Gastrocnemius medialis (tissue), 4 donors: ENCODE measurements around the gene IP6K3. TPM values are rescaled to one million over a fixed set of nuclear protein-coding genes. Genes with fewer than 3 reads are reported as not detected.
A peak's percentile ranks its signal among the peaks of the same experiment; 100 is the strongest.

Source experiments
- ATAC-seq, 2 donors: fragments of 150-250 bp; one replicate each; pipeline ENCODE4 v1.9.1; 2016
- DNase-seq, 2 donors: peaks; one replicate each; pipeline ENCODE4 v3.0.0-alpha.2; 2019
- H3K27ac ChIP-seq, 4 donors: fragments of 200-600 bp; sonication (generic); 1 replicate in 1 of 4; 2 replicates in 3 of 4; pipeline ENCODE4 v1.5.1; 2016 to 2018; ENCODE audit warnings: mild to moderate bottlenecking in 2 of 4, moderate library complexity in 1 of 4
- H3K27me3 ChIP-seq, 3 donors: fragments of 200-600 bp; sonication (generic) in 2 of 3; 1 replicate in 1 of 3; 2 replicates in 2 of 3; pipeline versions ENCODE4 v1.5.1 to v1.6.0; 2016 to 2019; ENCODE audit warnings: mild to moderate bottlenecking in 1 of 3, moderate library complexity in 1 of 3
- H3K36me3 ChIP-seq, 2 donors: fragments of 200-600 bp; sonication (generic) in 1 of 2; one replicate each; pipeline ENCODE4 v1.5.1; 2017 to 2018
- H3K4me1 ChIP-seq, 2 donors: fragments of 200-600 bp; sonication (generic) in 1 of 2; one replicate each; pipeline ENCODE4 v1.5.1; 2016 to 2017; ENCODE audit warnings: mild to moderate bottlenecking in 2 of 2
- H3K4me3 ChIP-seq, 4 donors: fragments of 200-600 bp; sonication (generic) in 3 of 4; 1 replicate in 1 of 4; 2 replicates in 3 of 4; pipeline ENCODE4 v1.5.1; 2016 to 2019; ENCODE audit warnings: mild to moderate bottlenecking in 2 of 4
- H3K9me3 ChIP-seq, 3 donors: fragments of 200-600 bp; sonication (generic) in 2 of 3; 1 replicate in 1 of 3; 2 replicates in 2 of 3; pipeline ENCODE4 v1.5.1; 2016 to 2019
- POLR2A ChIP-seq, 2 donors: fragments of 450-650 bp; IDR thresholded peaks; one replicate each; pipeline ENCODE4 v1.6.1; 2017; ENCODE audit warnings: antibody characterized with exemption in 2 of 2, mild to moderate bottlenecking in 2 of 2, moderate library complexity in 2 of 2
- in situ Hi-C, 4 donors: fragments of 200-750 bp; cut with MboI; loops; one replicate each; pipeline versions ENCODE4 v1.15.0 to v1.8.0; 2017; ENCODE audit warnings: low sequenced_read_pairs in 4 of 4
- intact Hi-C: fragments of 100-400 bp; cut with DNase I; formaldehyde crosslinking; loops from one replicate; pipeline ENCODE4 v1.15.1; 2023; ENCODE audit warnings: low total_unique reads
- total RNA-seq, 4 donors: library from RNA; depleted of rRNA; stranded (reverse); fragments of >200 nt; gene quantifications; one replicate each; pipeline versions ENCODE4 v1.1.0 to v1.2.3, GENCODE V29; 2016
- TF ChIP-seq, protein P1 (sequence below), 5 experiments: fragments of 450-650 bp in 3 of 5; fragments of 200-600 bp in 2 of 5; sonication (generic) in 2 of 5; IDR thresholded peaks in 4 of 5; conservative IDR thresholded peaks in 1 of 5; 1 replicate in 4 of 5; 2 replicates in 1 of 5; pipeline ENCODE4 v1.5.1; 2016 to 2019; ENCODE audit warnings: antibody characterized with exemption in 5 of 5, mild to moderate bottlenecking in 3 of 5, moderate library complexity in 3 of 5

The IP6K3 gene
- total RNA-seq, 4 donors from 2014 or later = 287 to 570 (median 348) TPM

DNA sequence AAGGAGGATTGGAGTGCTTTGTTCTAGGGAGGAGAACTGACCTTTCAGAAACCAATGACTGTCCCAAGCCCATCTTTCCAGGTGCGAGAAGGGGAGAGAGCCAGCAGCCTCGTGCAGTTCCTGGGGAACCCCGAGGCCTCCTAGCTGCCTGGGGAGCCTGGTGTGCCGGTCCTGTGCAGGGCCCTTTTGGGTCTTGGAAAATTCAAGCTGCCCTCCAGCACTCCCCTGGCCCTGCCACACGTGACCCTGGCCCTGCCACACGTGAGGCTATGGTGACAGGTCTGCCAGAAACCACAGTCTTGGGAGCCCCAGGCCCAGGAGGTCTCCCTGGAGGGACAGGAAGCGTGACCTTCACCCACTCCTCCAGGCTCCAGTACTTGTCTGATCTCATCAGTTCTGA, 15.7 kb downstream of the IP6K3 start:
- ATAC-seq = no peak
- peaks cover 10 to 43% of the 10 kb centered on the region in 2 donors for H3K36me3 ChIP-seq
- no peaks in the 10 kb centered on the region for H3K27me3 ChIP-seq
- peak in 1 of 2 donors; percentile 65 for DNase-seq
- intact Hi-C loops = no loop called here
- peak overlapping the region; percentile 98 to 100 (median 100) for H3K27ac ChIP-seq
- H3K4me3 ChIP-seq = peak overlapping the region in 3 of 4 donors; percentile 14 to 41 (median 23)
- H3K4me1 ChIP-seq = peaks cover 80 to 86% of the 10 kb centered on the region in 2 donors
- TF ChIP-seq, protein P1, sequence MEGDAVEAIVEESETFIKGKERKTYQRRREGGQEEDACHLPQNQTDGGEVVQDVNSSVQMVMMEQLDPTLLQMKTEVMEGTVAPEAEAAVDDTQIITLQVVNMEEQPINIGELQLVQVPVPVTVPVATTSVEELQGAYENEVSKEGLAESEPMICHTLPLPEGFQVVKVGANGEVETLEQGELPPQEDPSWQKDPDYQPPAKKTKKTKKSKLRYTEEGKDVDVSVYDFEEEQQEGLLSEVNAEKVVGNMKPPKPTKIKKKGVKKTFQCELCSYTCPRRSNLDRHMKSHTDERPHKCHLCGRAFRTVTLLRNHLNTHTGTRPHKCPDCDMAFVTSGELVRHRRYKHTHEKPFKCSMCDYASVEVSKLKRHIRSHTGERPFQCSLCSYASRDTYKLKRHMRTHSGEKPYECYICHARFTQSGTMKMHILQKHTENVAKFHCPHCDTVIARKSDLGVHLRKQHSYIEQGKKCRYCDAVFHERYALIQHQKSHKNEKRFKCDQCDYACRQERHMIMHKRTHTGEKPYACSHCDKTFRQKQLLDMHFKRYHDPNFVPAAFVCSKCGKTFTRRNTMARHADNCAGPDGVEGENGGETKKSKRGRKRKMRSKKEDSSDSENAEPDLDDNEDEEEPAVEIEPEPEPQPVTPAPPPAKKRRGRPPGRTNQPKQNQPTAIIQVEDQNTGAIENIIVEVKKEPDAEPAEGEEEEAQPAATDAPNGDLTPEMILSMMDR (IDR thresholded peaks at IDR 0.05 in 4 of 5, conservative IDR thresholded peaks at IDR 0.05 in 1 of 5) = no peak
- TF ChIP-seq POLR2A (IDR thresholded peaks at IDR 0.05) = no peak
- H3K9me3 ChIP-seq = no peaks in the 10 kb centered on the region
- in situ Hi-C loops = loop anchor here in 1 of 4 donors (25.0 kb wide), 1 partner anchor 556 kb away; no protein-coding TSS in a partner anchor

DNA sequence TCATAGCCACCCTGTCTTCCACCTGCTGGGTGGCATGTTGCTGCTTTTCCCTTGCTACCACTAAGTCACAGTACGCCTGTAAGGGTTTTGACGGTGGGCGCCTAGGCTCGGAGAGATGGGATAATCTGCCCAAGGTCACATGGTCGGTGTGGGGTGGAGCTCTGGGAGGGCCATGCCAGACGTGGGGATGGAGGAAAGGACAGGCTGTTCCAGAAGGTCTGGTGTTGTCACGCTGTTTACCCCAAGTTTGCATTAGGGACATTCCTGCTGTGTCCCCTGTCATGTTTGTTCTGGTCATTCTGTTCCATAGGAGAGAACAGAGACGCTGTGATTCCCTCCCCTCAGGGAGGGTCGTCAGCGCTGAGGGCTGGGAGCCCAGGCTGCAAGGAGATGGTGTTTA, 16.1 kb downstream of the IP6K3 start:
- peak; percentile 28 to 45 for ATAC-seq
- in situ Hi-C loops = loop anchor here in 1 of 4 donors (25.0 kb wide), 1 partner anchor 557 kb away; no protein-coding TSS in a partner anchor

DNA sequence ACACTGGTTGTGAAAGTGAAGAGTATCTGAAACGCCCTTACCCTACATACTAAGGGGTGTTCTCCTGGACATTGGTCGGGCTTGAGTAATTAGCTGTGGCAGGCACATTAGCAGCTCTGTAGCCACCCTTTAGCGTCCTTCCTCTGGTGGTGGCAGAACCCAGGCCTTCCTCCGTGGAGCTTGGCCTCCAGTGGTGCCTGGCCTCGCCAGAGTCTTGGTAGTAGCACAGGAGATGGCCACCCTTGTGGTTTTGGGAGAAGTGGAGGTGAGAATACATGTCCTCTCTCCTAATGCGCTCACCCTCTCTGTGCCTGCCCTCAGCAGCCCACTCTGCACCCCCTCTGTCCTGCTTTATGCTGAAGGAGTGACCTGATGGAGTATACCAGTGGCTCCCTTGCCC, 17.6 kb downstream of the IP6K3 start:
- TF ChIP-seq POLR2A (IDR thresholded peaks at IDR 0.05) = no peak
- TF ChIP-seq, protein P1 (IDR thresholded peaks at IDR 0.05 in 4 of 5, conservative IDR thresholded peaks at IDR 0.05 in 1 of 5) = no peak
- no peak overlapping the region for H3K4me3 ChIP-seq
- no peaks in the 10 kb centered on the region for H3K9me3 ChIP-seq
- intact Hi-C loops = loop anchor here (10.0 kb wide), 1 partner anchor 414 kb away; the partner anchor contains the start of genes TAPBP and ZBTB22
- peaks cover 61 to 75% of the 10 kb centered on the region in 2 donors for H3K4me1 ChIP-seq
- H3K36me3 ChIP-seq = peaks cover 6 to 34% of the 10 kb centered on the region in 2 donors
- in situ Hi-C loops = loop anchor here in 1 of 4 donors (25.0 kb wide), 1 partner anchor 558 kb away; no protein-coding TSS in a partner anchor
- DNase-seq (peak in 1 of 2 donors; percentile 47), ATAC-seq (no peak)
- H3K27ac ChIP-seq = peak overlapping the region; percentile 98 to 100 (median 100)
- H3K27me3 ChIP-seq = no peaks in the 10 kb centered on the region

More for the DNA sequence above, 16.1 kb downstream of the IP6K3 start:
- Histone ChIP-seq H3K9me3 (no peaks in the 10 kb centered on the region), H3K4me3 (peak overlapping the region in 2 of 4 donors; percentile 14 to 23), H3K27ac (peak overlapping the region; percentile 98 to 100 (median 100)), H3K4me1 (peaks cover 76 to 84% of the 10 kb centered on the region in 2 donors), H3K36me3 (peaks cover 10 to 43% of the 10 kb centered on the region in 2 donors), H3K27me3 (no peaks in the 10 kb centered on the region)
- peak; percentile 88 to 90 for DNase-seq
- TF ChIP-seq, protein P1 (IDR thresholded peaks at IDR 0.05 in 4 of 5, conservative IDR thresholded peaks at IDR 0.05 in 1 of 5) = no peak
- TF ChIP-seq POLR2A (IDR thresholded peaks at IDR 0.05) = peak; percentile 8 to 47
- intact Hi-C loops = loop anchor here (1.0 kb wide), 1 partner anchor 20 kb away; no protein-coding TSS in a partner anchor

DNA sequence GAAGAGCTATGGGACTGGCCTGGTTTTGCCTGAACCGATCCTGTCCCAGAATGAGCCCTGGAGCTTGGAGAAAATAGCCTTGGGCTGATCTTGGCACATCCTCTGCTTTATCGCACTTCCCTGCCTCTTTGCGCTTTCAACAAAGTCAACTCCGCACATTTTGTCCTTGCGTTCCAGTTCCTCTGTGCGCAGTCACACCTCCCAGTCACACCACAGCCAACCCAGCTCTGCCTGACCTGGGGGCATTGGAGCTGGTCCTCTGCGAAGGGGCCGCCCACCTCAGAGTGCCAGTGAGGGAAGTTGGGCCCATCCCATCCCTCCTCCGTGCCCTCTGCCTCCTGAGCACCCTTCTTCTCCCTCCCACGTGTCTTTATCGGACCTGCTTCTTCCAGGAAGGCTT, 18.3 kb downstream of the IP6K3 start:
- Histone ChIP-seq H3K9me3 (no peaks in the 10 kb centered on the region), H3K4me1 (peaks cover 55 to 70% of the 10 kb centered on the region in 2 donors), H3K27ac (peak overlapping the region; percentile 98 to 100 (median 100)), H3K27me3 (no peaks in the 10 kb centered on the region), H3K36me3 (peaks cover 6 to 35% of the 10 kb centered on the region in 2 donors), H3K4me3 (peak overlapping the region in 1 of 4 donors; percentile 6)
- in situ Hi-C loops = loop anchor here in 1 of 4 donors (25.0 kb wide), 1 partner anchor 559 kb away; no protein-coding TSS in a partner anchor
- ATAC-seq = peak in 1 of 2 donors; percentile 3
- TF ChIP-seq, protein P1 (IDR thresholded peaks at IDR 0.05 in 4 of 5, conservative IDR thresholded peaks at IDR 0.05 in 1 of 5) = no peak
- peak; percentile 10 to 42 for TF ChIP-seq POLR2A (IDR thresholded peaks at IDR 0.05)
- DNase-seq = no peak
- intact Hi-C loops = loop anchor here (10.0 kb wide), 1 partner anchor 414 kb away; the partner anchor contains the start of genes TAPBP and ZBTB22
